ENCODE data around the gene APLP2. TPM values are rescaled to one million over a fixed set of nuclear protein-coding genes. Genes with fewer than 3 reads are reported as not detected.

Gene APLP2
- total RNA-seq, 1 donor from 2014 or later: 318 TPM

DNA sequence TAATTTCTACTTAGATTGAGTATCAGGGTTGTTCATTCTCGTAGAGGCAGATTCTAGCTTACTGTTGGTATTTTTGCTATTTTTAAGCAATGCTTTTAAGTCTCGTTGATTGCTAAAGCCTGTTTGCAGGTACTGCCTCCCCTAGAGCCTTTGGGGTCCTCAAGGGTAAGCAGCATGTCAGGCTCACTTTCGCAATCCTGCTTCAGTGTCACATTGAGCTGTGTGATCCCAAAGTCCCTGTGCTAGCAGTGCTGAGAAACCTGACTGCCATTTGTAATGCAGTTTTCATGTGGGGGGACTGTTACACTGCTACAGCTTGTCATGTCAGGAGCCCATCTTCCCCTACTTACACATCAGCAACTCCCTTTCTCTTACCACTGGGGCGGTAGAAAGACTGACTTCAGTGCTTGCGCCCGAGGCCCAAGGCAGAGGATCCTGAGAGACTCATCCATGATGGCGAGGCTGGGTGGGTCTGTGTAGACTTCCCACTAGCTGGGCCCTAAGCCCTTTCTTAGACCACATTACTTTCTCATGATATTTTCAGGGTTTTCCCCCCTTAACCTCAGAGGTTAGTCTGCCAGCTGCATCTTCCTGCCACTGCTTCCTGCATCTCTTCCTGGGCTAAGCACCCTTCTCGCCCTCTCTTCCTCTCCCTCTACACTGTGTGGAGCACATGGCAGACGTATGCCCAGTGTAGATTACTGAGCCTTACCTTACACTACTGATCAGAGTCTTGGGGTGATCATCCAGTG is 49.1 kb downstream of the APLP2 start:
- DNase-seq (ENCODE audit: low spot score): no peak

DNA sequence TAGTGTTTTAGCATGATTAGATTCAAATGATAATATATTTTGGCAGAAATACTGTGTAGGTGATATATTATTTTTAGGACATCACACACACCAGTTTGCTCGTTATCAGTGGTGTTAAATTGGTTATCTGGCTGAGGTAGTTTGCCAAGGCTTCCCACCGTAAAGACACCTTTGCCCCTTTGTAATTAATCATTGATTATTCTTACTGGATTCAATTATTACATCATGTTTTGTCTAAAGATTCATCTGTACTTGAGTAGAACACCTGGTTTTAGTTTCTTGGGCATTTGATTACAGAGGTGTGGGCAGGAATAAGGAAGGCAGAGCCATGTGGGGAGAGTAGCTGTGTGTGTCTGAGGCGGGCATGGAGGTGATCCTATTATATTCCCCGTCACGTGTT is 50.4 kb downstream of the APLP2 start:
- DNase-seq (ENCODE audit: low spot score): no peak

DNA sequence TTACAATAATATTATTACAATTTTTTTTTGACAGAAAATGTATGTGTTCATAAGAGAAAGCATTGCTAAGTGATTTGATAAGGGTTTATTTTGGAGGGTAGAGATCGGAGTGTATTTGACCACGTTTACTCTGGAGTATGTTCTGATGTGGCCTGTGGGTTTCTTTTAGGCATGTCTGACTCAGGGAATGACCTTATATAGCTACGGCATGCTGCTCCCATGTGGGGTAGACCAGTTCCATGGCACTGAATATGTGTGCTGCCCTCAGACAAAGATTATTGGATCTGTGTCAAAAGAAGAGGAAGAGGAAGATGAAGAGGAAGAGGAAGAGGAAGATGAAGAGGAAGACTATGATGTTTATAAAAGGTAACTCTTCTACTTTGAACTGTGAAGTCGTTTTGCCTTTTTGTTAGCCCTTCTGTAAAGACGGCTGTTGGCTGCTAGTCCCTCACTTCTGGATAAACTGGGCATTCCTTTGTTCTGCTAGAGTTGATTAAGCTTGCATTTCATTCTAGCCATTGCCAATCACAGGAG is 51.8 kb downstream of the APLP2 start:
- DNase-seq (ENCODE audit: low spot score): no peak

DNA sequence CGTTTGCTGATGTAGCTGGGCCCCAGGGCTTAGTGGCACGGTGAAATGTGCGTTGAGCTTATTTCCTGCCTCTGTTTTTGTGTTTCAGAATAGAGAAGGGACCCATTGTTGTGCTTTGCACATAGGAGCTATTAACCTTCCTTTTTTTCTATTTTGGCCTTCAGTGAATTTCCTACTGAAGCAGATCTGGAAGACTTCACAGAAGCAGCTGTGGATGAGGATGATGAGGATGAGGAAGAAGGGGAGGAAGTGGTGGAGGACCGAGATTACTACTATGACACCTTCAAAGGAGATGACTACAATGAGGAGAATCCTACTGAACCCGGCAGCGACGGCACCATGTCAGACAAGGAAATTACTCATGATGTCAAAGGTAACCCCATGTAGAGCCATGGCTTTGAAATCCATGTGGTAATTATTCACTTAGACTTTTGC is 52.5 kb downstream of the APLP2 start:
- no peak for DNase-seq (ENCODE audit: low spot score)

DNA sequence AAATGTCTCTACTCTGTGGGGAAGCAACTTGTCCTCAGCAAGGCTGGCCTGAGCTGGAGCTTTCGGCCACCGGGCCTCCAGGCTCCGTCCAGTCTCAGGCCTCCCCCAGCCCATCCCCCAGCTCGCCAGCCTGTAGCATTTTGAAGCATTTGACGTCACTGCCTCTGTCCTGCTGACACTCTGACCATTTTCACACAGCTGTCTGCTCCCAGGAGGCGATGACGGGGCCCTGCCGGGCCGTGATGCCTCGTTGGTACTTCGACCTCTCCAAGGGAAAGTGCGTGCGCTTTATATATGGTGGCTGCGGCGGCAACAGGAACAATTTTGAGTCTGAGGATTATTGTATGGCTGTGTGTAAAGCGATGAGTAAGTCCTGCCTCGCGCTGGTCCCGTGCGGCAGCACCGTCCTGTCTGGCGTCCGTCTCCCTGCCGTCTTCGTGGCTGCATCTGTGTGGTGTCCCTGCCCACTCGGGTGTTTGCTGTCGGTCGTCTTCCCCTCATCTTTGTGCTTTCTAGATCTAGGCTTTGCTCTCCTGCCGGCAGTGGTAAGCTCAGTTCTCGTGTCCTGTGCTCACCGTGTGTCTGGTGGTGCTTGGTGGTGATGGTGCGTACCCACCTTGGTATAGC is 53.8 kb downstream of the APLP2 start:
- DNase-seq (ENCODE audit: low spot score): no peak

DNA sequence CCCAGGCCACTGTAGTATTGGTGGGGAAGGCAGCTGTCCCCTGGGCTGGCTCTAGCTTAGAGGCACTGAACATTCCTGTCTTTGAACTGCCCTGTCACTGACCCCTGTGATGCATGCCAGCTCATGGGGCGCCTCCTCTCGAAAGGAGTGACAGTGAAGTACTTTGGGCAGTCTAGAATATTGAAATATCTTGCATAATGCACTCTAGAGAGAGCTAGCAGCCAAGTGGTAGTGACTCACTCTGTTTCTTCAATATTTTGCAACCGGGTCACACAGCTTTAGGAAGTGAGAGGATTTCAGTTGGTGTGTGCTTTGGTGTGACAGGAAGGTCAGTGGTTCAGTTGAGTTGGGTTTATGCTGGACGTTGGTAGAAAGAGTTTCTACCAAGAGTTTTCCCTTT is 54.4 kb downstream of the APLP2 start:
- DNase-seq (ENCODE audit: low spot score): peak; percentile 69

DNA sequence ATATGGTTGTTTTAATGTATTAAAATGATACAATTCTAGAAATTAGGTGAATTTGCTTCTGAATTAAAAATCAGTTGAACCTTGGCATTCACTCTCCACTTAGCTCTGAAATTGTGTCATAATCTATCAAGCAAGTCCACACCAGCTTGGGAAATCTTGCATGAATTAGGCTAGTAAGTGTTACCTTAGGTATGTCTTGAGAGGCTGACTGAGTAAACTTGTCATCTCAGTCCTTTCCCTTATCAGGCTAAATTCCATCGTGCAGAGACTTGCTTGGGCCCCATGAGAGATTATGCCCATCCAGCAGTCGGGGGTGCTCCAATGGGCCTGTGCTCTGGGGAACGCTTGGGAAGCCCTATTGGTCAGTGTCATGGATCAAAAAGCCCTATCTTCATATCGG is 55.9 kb downstream of the APLP2 start:
- no peak for DNase-seq (ENCODE audit: low spot score)

DNA sequence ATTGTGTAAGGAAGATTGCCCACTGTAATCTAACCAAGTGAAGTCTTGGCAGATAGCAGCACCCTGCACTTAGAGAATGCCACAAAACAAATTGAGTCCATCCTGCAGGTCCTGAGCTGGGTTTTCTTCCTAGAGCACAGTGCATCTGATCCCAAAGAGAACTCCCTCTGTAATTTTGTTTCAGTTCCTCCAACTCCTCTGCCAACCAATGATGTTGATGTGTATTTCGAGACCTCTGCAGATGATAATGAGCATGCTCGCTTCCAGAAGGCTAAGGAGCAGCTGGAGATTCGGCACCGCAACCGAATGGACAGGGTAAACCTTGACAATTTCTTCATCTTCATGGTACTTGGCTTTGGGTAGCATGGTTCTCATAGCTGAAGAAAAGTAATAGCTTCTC is 56.8 kb downstream of the APLP2 start:
- no peak for DNase-seq (ENCODE audit: low spot score)

DNA sequence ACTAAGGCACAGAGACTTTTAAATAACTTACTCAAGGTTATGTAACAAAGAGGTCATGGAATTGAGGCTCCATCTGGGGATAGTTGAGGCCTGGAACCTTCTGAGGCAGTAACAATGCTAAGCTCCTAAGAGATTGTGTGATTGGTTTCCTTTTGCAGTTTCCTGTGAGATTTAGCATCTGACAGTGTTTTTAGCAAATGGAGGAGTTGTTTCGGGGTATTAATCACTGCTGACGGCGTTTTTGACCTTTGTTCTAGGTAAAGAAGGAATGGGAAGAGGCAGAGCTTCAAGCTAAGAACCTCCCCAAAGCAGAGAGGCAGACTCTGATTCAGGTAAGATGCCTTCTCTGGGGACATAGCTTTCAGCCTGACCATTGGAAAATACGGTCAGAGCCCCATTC is 57.8 kb downstream of the APLP2 start:
- DNase-seq (ENCODE audit: low spot score): no peak

DNA sequence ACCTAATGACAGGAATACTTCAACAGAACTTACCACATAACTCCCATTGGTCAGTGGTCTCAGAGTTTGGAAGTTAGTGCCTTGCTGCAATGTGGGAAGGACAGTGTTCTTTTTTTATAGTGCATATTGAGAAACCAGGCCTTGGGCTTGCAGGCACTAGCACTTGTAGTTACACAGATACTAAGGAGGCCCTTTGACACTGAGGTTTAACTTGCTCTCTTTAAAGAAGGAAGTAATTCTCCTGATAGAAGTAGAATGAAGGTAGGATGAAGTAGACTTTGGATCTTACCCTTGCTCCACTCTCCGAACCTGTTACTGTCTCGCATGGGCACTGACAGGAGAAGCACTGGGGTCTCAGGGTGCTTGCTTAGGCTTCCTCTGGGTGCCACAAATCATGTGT is 58.9 kb downstream of the APLP2 start:
- no peak for DNase-seq (ENCODE audit: low spot score)

DNA sequence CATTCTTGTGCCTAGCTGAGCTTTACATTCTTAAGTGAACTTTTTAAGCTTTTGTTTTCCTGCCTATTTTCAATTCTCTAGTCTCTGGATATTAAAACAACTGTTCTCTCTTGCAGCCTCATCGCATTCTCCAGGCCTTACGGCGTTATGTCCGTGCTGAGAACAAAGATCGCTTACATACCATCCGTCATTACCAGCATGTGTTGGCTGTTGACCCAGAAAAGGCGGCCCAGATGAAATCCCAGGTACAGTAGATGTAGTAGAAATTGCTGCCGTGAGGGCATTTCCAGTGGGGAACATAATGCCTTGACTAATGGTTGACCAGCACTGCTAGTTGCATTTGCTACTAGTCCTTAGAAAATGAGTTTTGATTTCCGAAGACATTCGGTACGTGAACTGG is 60.2 kb downstream of the APLP2 start:
- DNase-seq (ENCODE audit: low spot score): no peak

DNA sequence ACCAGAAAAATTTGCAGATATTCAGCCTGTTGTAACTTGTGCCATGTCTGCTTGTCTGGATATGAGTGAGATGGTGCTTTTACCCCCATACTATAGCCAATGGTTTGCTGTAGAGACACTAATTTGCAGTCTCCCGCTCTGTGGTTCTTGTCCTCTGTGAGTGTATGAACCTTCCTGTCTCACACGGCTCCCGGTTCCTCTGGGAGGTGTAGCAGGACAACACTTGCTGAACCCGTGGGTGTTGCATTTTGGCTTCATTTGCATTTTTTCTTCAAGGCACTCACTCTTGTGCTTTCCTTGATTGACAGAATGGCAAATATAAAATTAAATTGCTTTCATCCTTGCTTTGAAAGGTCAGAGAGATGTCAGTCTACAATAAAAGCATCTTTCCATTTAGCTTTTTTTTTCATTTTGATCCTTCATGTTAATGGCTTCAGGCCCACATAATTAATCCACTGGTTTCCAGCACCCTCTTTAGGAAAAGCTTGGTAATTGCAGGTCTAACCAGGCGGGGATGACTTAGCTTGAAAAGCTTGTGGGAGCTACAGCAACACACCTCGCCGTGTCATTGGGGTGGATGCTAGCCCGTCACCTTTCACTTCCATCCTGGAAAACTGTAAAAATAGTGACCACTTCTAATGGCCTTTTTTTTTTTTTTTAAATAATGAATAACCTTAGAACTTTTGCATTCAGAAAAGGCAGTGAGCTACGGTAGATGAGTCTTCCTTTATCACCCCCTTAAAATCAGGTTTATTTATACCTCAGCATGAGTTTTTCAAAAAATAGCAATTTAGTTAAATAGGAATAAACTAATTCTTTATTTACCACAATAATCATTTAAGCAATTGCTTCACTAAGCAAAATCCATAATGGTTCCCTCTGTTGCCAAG is 62.5 kb downstream of the APLP2 start:
- DNase-seq (ENCODE audit: low spot score): peak; percentile 57

DNA sequence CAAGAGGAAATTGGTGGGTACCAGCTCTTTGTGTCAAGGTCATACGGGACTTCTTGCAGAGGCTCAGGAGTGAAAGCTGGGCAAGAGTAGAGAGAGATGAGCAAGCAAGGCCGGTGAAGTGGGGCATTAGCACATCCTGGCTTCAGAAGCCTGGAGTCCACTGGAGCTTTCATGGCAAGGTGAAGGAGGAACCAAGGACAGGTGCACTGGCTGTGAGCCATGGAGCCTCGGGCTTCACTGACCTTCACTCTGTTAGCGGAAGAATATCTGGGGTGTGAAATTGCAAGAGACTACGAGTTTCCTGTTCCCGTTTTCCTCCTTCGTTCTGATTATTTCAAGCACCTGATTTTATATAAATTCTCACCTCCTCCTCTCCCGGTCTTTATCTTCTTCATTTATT is 64.0 kb downstream of the APLP2 start:
- no peak for DNase-seq (ENCODE audit: low spot score)

DNA sequence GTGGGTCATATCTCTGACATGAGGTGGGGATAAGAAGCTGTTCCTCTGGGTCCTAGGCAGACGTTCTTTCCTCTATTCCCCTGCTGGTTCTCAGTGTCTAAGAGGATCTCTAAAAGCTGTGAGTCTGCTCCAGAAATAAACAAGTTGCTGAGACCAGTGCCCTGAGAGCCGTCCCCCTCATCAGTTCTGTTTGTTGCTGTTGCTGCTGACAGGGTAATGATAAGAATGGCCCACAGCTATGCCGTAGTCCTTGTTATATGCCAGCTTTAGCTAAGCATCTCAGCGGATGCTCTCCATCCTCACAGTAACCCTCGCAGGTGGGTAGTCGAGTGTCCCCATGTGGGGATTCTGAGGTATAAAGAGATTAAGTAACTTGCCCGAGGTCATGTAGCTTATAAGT is 66.4 kb downstream of the APLP2 start:
- no peak for DNase-seq (ENCODE audit: low spot score)

DNA sequence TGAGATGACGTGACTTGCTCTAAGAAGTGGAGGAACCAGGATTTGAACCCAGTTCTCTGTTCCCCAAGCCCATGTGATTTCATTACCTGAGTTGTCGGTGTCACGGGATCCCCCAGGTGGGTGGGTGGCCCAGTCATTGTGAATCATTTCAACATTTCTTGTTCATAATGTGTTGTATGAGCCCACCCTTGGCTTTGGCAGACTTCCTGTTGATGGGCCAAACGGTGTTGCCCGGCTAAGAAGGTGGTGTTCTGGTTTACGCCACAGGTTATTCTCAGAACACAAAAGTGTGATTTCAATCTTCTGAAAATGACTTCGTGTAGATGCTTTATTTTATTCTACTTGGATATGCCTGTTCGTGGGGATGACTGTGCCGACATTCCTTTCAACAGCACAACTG is 68.3 kb downstream of the APLP2 start:
- no peak for DNase-seq (ENCODE audit: low spot score)

DNA sequence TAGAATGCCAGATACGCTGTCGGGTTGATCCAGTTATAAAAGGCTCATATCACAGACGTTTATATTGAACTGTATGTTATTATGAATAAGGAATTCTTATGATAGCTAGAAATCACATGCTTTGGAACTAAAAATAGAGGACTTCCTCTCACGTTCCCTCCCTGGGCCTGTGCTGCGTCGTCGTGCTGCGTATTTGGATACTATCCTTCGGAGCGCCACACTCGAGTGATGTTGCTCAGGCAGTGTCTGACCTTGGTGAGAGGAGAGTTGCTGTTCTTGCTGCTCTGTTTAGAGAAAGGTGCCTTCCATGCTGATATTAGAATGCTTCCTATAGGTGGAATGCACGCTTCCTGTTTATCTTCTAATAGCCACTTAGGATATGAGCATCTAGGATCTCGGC is 69.7 kb downstream of the APLP2 start:
- no peak for DNase-seq (ENCODE audit: low spot score)

DNA sequence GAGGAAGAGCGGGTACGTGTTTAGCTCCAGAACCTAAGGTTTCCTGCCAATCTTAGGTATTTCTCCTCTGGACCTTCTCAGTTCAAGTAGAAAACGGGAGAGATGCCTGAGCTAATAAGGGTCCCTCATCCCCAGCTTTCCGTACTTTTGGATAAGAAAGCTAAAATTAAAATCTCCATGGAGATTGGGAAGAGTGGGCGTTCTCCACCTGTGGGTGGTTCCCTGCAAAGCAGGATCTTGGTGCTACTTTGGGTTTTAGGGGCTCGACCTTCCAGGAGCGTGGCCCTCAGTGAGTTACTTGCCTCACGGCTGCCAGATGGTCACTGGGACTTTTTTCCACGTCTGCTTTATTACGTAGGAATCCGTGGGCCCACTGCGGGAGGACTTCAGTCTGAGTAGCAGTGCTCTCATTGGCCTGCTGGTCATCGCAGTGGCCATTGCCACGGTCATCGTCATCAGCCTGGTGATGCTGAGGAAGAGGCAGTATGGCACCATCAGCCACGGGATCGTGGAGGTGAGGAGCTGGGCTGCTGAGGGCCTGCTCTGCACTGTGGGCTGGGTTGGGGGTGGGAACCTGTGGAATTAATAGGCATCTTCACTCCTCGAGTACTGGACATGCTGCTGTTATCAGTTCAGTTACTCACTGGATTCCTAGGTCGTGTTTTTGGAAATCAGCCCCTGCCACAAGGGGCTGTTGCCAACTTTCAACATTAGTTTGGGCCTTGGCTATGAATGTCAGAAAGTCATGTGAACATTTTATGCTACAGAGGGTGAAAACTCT is 72.1 kb downstream of the APLP2 start:
- no peak for DNase-seq (ENCODE audit: low spot score)

DNA sequence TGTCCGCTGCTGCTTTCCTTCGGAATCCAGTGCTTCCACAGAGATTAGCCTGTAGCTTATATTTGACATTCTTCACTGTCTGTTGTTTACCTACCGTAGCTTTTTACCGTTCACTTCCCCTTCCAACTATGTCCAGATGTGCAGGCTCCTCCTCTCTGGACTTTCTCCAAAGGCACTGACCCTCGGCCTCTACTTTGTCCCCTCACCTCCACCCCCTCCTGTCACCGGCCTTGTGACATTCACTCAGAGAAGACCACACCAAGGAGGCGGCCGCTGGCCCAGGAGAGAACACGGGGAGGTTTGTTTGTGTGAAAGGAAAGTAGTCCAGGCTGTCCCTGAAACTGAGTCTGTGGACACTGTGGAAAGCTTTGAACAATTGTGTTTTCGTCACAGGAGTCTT is 74.4 kb downstream of the APLP2 start:
- DNase-seq (ENCODE audit: low spot score): no peak

DNA sequence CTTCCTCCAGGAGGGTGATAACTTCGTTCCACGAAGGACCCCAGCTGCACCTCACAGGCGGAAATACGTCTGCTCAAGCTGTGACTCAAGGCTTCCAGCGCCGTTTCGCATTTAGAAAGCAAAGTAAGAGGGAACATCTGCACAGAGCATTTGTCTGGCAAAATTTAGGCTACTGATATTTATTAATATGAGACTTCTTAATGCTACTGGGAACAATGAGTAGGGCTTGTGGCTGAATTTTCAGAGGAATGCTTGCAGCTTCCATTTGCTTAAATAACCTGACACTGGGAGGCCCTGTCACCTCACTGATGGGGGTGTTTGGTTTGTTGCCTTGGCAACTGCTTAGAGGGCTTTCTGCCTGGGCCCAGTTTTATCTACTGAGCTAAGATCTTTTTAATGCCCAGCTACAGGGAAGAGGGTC is 75.2 kb downstream of the APLP2 start:
- no peak for DNase-seq (ENCODE audit: low spot score)

DNA sequence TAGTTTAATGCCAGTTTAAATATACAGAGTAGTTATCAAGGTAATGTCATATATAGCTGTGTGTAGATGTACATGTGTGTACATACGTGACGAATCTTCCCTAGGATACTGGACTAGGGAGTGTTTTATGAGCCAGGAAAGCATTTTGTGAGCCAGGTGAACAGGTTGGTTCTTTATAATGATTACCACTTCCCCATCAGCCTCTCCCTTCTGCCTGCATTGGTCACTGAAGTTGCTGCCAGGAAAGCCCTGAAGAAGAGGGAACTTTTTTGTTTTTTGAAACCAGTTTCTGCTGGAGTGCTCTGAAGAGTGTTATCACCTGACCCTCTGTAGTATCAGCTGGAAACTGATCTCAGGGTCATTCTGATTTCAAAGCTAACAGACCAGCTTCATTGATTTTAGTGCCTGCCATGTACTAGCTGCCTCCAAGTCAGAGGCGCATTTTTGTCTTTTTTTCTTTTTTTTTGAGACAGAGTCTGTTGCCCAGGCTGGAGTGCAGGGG is 75.7 kb downstream of the APLP2 start:
- DNase-seq (ENCODE audit: low spot score): no peak

DNA sequence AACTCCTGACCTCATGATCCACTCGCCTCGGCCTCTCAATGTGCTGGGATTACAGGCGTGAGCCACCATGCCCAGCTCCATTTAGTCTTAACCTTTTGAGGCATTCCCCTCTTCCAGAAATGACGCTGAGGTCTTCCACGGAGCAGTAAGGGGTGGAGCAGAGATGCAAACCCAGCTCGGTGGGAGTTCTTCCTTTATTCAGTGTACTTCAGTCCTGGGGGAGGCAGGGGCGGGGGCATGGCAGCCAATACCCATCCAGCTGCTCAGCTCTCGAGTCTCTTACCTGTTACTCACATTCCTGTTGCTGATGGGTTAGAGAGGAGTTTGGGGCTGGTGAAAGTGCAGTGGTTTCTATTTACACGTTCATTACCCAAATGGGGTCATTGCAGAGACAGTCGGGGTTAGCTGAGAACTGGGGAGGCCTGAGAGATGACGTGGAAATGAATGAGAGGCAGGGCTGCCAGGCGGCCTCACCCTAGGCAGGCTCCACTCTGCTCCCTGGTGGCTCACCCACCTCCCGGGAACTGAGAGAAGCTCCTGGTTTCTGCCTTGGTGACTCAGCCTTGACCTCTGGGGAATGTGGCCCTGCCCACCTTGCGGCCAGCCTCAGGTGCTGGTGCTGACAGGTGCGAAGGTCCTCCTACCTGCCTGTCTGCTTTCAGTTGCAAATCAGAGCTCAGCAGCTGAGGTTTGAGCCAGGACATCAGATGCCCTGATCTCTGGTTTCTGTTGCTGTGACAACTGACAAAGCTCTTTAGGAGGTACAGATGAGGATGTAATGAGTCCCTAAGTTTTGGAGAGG is 76.5 kb downstream of the APLP2 start:
- peak; percentile 74 for DNase-seq (ENCODE audit: low spot score)
